Left renal pelvis (tissue), 4 donors: ENCODE data around the gene SYNC. TPM values are rescaled to one million over a fixed set of nuclear protein-coding genes. Genes with fewer than 3 reads are reported as not detected.
"Not testable (repeated sequence)": the region's sequence is repeated elsewhere in the genome, so short reads cannot be mapped to it uniquely, and the experiment has no call there.

Source experiments
- DNase-seq, 4 donors: peaks; one replicate each; pipeline ENCODE4 v3.0.0-alpha.2; 2013; ENCODE audit warnings: low read depth in 4 of 4, low spot score in 3 of 4
- polyA plus RNA-seq, 4 donors: library from polyadenylated mRNA; unstranded; fragments of 120-200 nt; gene quantifications; one replicate each; pipeline ENCODE4 v1.2.1, GENCODE V29; 2013; ENCODE audit not compliant: insufficient read length in 4 of 4

SYNC gene
- polyA plus RNA-seq, 4 donors: 1.6 to 6.2 (median 2.2) TPM

DNA sequence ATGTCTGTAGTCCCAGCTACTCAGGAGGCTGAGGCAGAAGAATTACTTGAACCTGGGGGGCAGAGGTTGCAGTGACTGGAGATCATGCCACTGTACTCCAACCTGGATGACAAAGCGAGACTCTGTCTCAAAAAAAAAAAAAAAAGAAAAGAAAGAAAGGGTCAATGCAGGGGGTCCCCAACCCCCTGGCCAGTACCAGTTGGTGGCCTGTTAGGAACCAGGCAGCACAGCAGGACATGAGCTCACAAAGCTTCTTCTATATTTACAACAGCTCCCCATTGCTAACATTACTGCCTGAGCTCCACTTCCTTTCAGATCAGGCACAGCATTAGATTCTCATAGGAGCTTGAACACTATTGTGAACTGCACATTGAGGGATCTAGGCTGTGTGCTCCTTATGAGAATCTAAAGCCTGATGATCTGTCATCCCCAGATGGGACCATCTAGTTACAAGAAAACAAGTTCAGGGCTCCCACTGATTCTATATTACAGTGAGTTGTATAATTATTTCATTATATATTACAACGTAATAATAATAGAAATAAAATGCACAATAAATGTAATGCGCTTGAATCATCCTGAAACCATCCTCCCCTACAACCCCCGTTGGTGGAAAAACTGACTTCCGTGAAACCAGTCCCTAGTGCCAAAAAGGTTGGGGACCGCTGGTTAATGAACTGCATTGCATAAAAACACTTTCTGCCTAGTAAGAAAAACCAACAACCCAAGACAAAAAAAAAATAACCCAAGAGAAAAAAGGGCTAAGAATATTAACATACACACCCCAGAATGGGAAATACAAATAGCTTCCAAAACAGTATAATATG lies 55.0 kb downstream of the SYNC start:
- no peak for DNase-seq

DNA sequence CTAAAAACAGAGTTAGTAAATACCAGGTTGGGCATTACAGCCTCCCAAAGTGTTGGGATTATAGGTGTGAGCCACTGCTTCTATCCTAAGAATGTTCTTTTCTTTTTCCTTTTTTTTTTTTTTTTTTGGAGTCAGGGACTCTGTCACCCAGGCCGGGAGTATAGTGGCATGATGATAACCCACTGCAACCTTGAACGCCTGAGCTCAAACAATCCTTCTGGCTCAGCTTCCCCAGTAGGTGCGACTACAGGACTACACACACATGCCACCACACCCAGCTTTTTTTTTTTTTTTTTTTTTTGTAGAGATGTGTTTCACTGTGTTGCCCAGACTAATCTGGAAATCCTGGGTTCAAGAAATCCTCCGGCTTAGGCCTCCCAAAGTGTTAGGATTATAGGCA lies 58.1 kb downstream of the SYNC start:
- DNase-seq: no peak

DNA sequence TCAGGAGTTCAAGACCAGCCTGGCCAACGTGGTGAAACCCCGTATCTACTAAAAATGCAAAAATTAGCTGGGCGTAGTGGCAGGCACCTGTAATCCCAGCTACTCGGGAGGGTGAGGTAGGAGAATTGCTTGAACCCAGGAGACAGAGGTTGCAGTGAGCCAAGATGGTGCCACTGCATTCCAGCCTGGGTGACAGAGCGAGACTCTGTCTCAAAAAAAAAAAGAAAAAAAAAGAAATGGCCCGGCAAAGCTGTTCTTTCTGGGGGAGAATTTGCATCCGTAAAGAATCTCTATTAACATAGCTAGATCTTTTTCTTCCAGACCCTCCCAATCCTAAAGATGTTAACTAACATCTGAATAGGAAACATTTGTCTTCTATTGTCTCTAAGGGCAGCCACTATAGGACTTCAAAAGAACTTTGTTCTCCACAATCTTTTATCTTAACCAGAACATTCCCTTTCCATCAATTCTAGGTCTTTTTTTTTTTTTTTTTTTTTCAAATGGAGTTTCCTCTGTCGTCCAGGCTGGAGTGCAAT lies 60.2 kb downstream of the SYNC start:
- DNase-seq: not testable (repeated sequence)

DNA sequence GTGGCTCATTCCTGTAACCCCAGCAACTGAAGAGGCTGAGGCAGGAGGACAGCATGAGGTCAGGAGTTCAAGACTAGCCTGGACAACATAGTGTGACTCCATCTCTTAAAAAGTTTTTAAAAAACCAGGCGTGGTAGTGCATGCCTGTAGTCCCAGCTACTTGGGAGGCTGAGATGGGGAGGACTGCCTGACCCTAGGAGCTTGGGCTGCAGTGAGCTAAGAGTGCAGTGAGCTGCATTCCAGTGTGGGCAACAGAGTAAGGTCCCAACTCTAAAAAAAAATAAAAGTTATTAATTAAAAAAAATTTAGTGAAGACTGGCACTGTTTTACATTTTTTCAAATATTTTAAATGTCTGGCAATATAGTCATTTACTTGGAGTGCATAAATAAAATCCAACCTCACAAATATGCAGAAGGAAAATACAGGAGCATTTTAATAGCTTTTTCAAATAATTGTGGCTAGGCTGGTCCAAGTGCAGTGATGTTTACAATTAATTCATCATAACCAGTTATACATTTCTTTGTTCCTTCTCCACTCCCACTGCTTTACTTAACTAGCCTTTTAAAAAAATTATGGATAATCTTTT lies 63.0 kb downstream of the SYNC start:
- DNase-seq: no peak

DNA sequence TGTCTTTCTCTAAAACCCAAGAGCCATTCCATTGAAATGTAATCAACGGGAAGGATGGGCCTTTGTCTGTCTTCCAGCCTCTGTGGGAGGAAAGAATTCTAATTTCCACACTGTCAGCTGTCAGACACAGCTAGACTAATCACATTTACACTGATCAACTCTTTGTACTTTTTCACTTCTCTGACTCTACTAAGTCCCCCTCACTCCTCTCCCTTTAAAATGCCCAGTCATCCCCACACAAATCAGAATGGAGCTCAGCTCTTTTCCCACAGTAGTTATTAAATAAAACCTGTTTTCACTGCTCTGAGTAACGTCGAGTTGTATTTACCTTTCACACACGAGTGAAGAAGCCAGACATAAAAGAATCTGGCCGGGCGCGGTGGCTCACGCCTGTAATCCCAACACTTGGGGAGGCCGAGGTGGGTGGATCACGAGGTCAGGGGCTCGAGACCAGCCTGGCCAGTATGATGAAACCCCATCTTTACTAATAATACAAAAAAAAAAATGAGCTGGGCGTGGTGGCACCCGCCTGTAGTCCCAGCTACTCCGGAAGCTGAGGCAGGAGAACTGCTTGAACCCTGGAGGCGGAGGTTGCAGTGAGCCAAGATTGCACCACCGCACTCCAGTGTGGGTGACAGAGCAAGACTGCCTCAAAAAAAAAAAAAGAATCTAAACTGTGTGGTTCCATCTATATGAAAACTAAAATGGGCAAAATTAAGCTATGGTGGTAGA lies 65.5 kb downstream of the SYNC start:
- no peak for DNase-seq

DNA sequence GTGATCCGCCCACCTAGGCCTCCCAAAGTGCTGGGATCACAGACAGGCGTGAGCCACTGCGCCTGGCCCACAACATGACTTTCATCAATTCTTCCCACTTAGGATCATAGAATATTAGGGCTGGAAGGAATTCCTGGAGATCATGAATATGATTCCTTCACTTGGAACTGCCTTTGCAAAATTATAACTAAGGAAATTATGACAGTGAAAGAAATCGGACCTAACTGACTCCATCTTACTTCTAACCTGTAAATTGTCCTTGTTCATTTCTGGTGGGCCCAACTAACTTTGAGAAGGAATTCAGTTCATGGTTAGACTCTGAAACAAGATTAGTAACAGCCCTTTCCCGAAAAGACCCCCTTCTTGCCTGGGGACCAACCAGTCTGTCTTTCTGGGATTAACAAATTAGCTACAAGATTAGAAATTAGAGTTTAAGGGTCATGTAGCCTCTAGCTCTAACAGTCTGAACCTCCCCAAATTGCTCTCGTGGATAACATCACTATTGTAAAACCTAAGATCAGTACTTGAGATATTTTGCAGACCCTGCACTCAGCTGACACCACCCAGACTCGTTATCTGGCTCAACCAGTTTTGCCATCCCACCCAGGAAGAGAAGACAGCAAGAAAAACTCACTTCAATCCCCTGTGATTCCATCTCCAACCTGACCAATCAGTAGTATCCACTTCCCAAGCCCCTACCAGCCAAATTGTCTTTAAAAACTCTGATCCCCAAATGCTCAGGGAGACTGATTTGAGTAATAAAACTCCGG lies 66.9 kb downstream of the SYNC start:
- DNase-seq: no peak

DNA sequence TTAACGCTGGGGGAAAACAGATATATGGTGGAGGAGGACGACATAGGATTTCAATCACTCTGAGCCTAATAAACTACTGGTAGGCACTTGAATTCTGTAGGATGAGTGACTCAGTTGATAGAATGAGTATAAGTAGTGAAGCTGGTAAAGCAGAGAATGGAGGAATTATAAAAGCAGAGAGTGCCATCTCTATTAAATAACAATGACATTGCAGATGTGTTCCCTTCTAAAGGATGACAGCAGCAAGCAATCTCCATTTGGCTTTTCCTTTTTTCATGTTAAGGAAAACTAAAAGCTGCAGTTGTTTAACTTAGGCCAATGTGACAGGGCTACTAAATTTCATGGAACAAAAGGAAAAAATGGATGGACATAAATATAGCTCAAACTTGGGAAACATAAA lies 69.7 kb downstream of the SYNC start:
- DNase-seq: no peak

DNA sequence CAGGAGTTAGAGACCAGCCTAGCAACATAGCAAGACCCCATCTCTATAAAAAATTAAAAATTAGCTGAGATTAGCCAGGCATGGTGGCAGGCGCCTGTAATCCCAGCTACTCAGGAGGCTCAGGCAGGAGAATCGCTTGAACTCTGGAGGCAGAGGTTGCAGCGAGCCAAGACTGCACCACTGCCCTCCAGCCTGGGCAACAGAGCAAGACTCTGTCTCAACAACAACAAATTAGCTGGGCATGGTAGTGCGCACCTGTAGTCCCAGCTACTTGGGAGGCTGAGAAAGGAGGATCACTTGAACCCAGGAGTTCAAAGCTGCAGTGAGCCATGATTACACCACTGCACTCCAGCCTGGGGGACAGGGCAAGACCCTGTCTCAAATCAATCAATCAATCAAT lies 72.4 kb downstream of the SYNC start:
- DNase-seq: not testable (repeated sequence)

Other genes with a start within 250 kb of the SYNC start
- gene ZBTB8B, start 237.7 kb downstream of the SYNC start, polyA plus RNA-seq: 1 to 10 TPM in 3 of 4 donors, under 1 TPM in 1; 0.34 to 2.0 (median 1.2) TPM
- 10 to 100 TPM; 16.5 to 21.8 (median 19.5) TPM for gene ZBTB8A, start 163.3 kb downstream of the SYNC start, polyA plus RNA-seq
- 10 to 100 TPM; 22.2 to 42.0 (median 37.4) TPM for gene ZBTB8OS, start 52.2 kb downstream of the SYNC start, polyA plus RNA-seq
- 100 to 1,000 TPM; 231 to 380 (median 338) TPM for gene RBBP4, start 51.6 kb downstream of the SYNC start, polyA plus RNA-seq
- 10 to 100 TPM; 53.6 to 69.5 (median 59.9) TPM for gene YARS1, start 114.6 kb upstream of the SYNC start, polyA plus RNA-seq
- gene S100PBP, start 114.9 kb upstream of the SYNC start, polyA plus RNA-seq: 10 to 100 TPM; 33.5 to 47.6 (median 37.9) TPM
- gene FNDC5, start 168.1 kb upstream of the SYNC start, polyA plus RNA-seq: 10 to 100 TPM; 44.6 to 94.3 (median 60.2) TPM
- gene HPCA, start 183.7 kb upstream of the SYNC start, polyA plus RNA-seq: 1 to 10 TPM in 2 of 4 donors, under 1 TPM in 2; 0.56 to 1.4 (median 1.0) TPM
- gene TMEM54, start 198.6 kb upstream of the SYNC start, polyA plus RNA-seq: 10 to 100 TPM in 2 of 4 donors, 1 to 10 TPM in 2; 8.7 to 17.9 (median 11.1) TPM